H1 (cell line): ENCODE data around the gene ADPRS. TPM values are rescaled to one million over a fixed set of nuclear protein-coding genes. Genes with fewer than 3 reads are reported as not detected.

Source experiments
- CHD1 ChIP-seq: IDR thresholded peaks from 2 replicates; pipeline ENCODE4 v1.6.1; 2012; ENCODE audit warnings: low read depth, low read length, improper control_type of control experiment
- EGR1 ChIP-seq: IDR thresholded peaks from 2 replicates; pipeline ENCODE4 v1.6.1; 2011; ENCODE audit warnings: low read depth, low read length, borderline replicate concordance
- polyA plus RNA-seq, 7 experiments: library from polyadenylated mRNA; depleted of rRNA in 3 of 7; stranded (reverse) in 5 of 7; unstranded in 2 of 7; fragments of >200 nt in 5 of 7; fragments of 200-250 nt in 2 of 7; gene quantifications; 1 replicate in 5 of 7; 2 replicates in 1 of 7; 4 replicates in 1 of 7; pipeline versions ENCODE4 v1.2.1 to v1.2.3, GENCODE V29; 2011 to 2013; ENCODE audit warnings: missing spikeins in 2 of 7, mixed read lengths in 2 of 7
- total RNA-seq: library from RNA; stranded (reverse); fragmentation: NEBNext Ultra II Directional; extraction: Animal tissue kit (Norgen Biotek cat#: 25700); gene quantifications from 2 replicates; pipeline ENCODE4 v1.2.1, GENCODE V29; 2021
- TF ChIP-seq, protein P1 (sequence below): IDR thresholded peaks from 2 replicates; pipeline ENCODE4 v1.6.1; 2012; ENCODE audit warnings: inconsistent platforms

ADPRS gene
- total and polyA plus RNA-seq, 2 of the 8 experiments (the other 6 are each of a cell fraction or from before 2014, with no cell fraction given) = 22.9 to 38.1 TPM

- no peak for TF ChIP-seq EGR1
- TF ChIP-seq, protein P1, sequence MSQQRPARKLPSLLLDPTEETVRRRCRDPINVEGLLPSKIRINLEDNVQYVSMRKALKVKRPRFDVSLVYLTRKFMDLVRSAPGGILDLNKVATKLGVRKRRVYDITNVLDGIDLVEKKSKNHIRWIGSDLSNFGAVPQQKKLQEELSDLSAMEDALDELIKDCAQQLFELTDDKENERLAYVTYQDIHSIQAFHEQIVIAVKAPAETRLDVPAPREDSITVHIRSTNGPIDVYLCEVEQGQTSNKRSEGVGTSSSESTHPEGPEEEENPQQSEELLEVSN = no peak
- TF ChIP-seq CHD1 = no peak
Observed at GRCh38 chr1:36091698-36092097, 3.0 kb downstream of the ADPRS start (continued).
